Placental pericyte (primary cell): ENCODE measurements around the gene DEFB110. TPM values are rescaled to one million over a fixed set of nuclear protein-coding genes. Genes with fewer than 3 reads are reported as not detected.

Experiments
- total RNA-seq: library from RNA; depleted of rRNA; stranded (reverse); fragments of >200 nt; gene quantifications from 2 replicates; pipeline ENCODE4 v1.2.3, GENCODE V29; 2012

Gene DEFB110
- total RNA-seq: not detected in 2 replicates

DNA sequence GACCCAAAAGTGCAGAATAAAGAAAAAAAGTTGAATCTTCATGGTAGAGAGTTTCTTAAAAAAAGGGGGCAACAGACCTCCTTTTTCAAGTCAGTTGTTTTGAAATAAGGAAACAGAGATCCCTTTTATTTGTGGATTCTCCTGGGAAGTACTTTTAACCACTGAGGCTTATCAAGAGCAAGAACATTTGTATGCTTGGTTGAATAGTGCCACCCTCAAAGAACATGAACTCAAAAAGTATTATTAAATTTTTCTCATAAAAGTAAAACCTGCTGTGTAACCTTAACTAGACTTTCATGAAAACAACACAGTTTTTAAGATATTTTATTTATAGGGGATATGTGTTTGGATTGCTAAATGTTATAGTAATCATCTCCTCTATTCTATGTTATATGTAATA is at the start of gene DEFB110:
TSS of gene DEFB110 (minus strand) at position 101 of the 400 bp plus-strand sequence. CDS start at position 42, 59 bp downstream.

DNA sequence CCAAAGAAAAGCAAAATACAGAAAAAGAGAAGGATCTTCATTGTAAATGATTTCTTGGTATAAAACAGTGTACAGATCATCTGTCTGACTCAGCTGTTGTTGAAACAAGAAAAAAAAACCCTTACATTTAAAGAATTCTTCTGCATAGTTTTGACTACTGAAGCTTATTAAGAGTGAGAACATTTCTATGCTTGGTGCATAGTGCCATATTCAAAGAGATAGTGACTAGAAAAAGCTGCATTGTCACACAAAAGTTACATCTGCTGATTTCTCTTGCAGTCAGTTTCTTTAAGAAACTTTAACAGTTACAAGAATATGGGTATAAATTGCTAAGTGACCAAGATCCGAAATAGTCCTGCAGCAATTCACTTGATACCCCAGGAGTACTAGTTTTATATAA is 28.0 kb upstream of the DEFB110 start, which contains the start of gene DEFB112:
TSS of gene DEFB112 (minus strand) at position 101 of the 400 bp plus-strand sequence. CDS start at position 41, 60 bp downstream.

DNA sequence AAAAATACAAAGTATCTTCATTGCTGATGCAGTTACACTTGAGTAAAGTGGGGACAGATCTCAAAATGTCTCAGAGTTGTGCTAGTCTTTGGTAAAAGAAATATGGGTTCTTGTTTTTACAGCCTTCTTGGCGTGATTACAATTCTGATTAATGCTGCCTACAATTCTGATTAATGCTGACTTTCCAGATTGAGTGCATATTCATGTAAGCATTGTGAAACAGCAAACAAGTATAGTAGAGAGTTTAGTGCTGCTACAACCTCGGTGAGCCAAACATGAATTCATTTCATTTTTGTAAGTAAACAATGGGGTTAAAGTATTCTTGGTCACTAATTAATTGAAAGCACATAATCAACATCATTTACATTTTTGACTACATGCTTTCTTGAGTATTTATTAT is 52.2 kb downstream of the DEFB110 start, which contains the start of gene DEFB113:
TSS of gene DEFB113 (minus strand) at position 21 of the 400 bp plus-strand sequence. CDS start at position 21, 0 bp downstream.

Other genes with a start within 250 kb of the DEFB110 start
- not detected in 2 replicates for gene PGK2, start 234.7 kb downstream of the DEFB110 start, total RNA-seq
- gene CRISP1, start 155.5 kb downstream of the DEFB110 start, total RNA-seq: not detected in 2 replicates
- gene DEFB114, start 57.8 kb downstream of the DEFB110 start, total RNA-seq: not detected in 2 replicates
- gene DEFB113, start 52.4 kb downstream of the DEFB110 start, total RNA-seq: not detected in 2 replicates
- not detected in 2 replicates for gene DEFB112, start 27.9 kb upstream of the DEFB110 start, total RNA-seq